GM06990 (cell line): ENCODE results near the gene GNB5.

Experiments used
- DNase-seq: peaks from one replicate; pipeline ENCODE4 v3.0.0-alpha.2; 2011; ENCODE audit not compliant: insufficient read length; ENCODE audit errors: extremely low read depth
- H3K27me3 ChIP-seq: replicated peaks from 2 replicates; pipeline ENCODE4 v1.6.0; 2011; ENCODE audit warnings: low read length; ENCODE audit not compliant: control insufficient read depth, insufficient read depth
- H3K36me3 ChIP-seq: 2 replicates; pipeline ENCODE4 v1.5.1; 2011; ENCODE audit warnings: low read length; ENCODE audit not compliant: control insufficient read depth, insufficient read depth
- H3K4me3 ChIP-seq: replicated peaks from 2 replicates; pipeline ENCODE4 v1.5.1; 2011; ENCODE audit warnings: low read depth, mild to moderate bottlenecking, control low read depth, low read length
- TF ChIP-seq, protein P1 (sequence below): IDR thresholded peaks from 2 replicates; pipeline ENCODE4 v1.5.1; 2011; ENCODE audit warnings: low read length, control low read depth, mild to moderate bottlenecking, inconsistent platforms; ENCODE audit not compliant: insufficient read depth, poor library complexity, severe bottlenecking

Gene GNB5

DNA sequence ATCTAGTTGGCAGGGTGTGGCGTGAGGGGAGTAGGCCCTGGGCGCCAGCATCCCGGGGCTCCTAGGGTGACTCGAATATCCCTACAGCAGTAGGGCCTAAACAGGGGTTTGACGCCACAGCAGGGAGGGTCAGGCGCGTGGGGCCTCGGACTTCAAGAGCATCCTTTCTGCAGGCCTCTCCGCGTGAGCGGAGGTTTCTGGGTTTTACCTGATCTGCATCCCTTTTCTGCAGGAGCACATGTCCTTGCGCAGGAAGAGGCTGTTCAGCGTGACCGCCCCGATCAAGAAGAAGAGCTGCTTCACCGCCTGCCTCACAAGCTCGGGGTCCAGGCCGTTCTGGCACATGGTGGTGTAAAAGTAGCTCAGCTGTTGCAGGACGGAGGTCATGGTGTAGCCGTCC, 13.5 kb upstream of the GNB5 start:
- TF ChIP-seq, protein P1, sequence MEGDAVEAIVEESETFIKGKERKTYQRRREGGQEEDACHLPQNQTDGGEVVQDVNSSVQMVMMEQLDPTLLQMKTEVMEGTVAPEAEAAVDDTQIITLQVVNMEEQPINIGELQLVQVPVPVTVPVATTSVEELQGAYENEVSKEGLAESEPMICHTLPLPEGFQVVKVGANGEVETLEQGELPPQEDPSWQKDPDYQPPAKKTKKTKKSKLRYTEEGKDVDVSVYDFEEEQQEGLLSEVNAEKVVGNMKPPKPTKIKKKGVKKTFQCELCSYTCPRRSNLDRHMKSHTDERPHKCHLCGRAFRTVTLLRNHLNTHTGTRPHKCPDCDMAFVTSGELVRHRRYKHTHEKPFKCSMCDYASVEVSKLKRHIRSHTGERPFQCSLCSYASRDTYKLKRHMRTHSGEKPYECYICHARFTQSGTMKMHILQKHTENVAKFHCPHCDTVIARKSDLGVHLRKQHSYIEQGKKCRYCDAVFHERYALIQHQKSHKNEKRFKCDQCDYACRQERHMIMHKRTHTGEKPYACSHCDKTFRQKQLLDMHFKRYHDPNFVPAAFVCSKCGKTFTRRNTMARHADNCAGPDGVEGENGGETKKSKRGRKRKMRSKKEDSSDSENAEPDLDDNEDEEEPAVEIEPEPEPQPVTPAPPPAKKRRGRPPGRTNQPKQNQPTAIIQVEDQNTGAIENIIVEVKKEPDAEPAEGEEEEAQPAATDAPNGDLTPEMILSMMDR: no peak
- Histone ChIP-seq H3K36me3 (no peaks in the 10 kb centered on the region; the same call in 1 of the 2 replicates), H3K27me3 (no peaks in the 10 kb centered on the region), H3K4me3 (no peak overlapping the region)
- no peak for DNase-seq

- H3K27me3 ChIP-seq: no peaks in the 10 kb centered on the region
- no peak for DNase-seq
- H3K36me3 ChIP-seq: no peaks in the 10 kb centered on the region; the same call in 1 of the 2 replicates
- TF ChIP-seq, protein P1: no peak
- no peak overlapping the region for H3K4me3 ChIP-seq
Measured at GRCh38 chr15:52200831-52201365, 9.7 kb upstream of the GNB5 start.

DNA sequence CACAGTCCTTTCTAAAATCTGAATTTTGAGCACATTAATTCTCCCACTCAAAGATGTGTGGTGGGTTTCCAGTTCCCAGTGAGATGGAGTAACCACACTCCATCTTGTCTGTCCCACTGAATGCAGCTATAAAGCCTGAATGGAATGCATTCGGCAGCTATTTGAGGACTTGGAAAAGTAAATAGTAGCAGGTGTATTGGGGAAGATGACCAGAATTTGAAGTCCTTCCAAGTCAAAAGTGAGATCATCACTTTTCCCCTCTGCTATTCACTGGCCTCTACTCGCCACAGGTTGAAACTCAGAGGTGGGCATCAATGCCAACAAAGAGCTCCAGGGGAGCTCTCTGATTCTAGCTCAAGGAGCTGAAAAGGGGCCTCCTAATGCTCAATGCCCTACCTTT, 8.1 kb upstream of the GNB5 start:
- Histone ChIP-seq H3K27me3 (no peaks in the 10 kb centered on the region), H3K36me3 (no peaks in the 10 kb centered on the region; the same call in 1 of the 2 replicates), H3K4me3 (no peak overlapping the region)
- no peak for DNase-seq
- TF ChIP-seq, protein P1: no peak

GRCh38 chr15:52196891-52197290, 5.7 kb upstream of the GNB5 start:
- no peaks in the 10 kb centered on the region for H3K27me3 ChIP-seq
- DNase-seq: no peak
- no peaks in the 10 kb centered on the region for H3K36me3 ChIP-seq
- no peak overlapping the region for H3K4me3 ChIP-seq
- TF ChIP-seq, protein P1: no peak

DNA sequence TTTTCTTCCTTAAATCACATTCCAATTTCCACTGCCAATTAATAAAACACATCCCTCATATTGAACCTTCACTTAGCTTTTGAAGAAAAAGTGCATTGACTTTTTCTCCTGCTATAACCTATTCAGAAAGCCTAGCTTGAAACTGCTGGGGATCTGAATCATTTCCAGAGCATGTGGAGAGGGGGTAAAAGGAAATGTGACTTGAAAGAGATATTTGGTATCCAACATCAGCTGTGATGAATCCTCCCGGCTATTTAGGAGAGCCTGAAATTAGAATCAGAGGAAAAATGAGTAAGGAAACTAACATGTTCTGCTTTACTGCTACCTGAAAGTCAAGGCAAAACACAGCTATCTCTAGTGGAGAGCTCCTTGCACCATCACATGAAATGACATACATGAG, 2.6 kb upstream of the GNB5 start:
- H3K36me3 ChIP-seq: no peaks in the 10 kb centered on the region
- TF ChIP-seq, protein P1: no peak
- no peak for DNase-seq

DNA sequence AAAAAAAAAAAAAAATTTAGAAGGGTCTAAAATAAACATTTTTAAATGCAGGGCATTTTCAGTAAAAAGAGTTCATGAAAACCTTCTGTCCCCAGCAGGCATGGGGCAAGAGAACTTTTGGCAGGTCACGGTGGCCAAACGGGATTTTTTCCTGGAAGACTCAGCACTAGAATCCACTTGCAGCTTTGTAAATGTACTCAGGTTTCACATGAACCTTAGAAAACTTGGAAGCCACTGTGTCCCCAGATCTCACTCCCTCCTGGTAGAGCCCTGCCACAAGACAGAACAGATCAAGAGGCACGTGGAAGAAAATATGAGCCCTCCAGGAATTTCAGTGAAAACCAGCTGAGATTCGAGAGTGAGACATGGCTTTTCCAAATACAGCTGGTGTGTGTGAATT, 2.1 kb upstream of the GNB5 start:
- TF ChIP-seq, protein P1: no peak
- Histone ChIP-seq H3K27me3 (no peaks in the 10 kb centered on the region), H3K4me3 (no peak overlapping the region), H3K36me3 (no peaks in the 10 kb centered on the region)
- DNase-seq: no peak

More for the DNA sequence above, 2.6 kb upstream of the GNB5 start:
- Histone ChIP-seq H3K4me3 (no peak overlapping the region), H3K27me3 (no peaks in the 10 kb centered on the region)
